Motor neuron (in vitro differentiated cells): Measurements from ENCODE around the gene PDE3A. TPM values are rescaled to one million over a fixed set of nuclear protein-coding genes. Genes with fewer than 3 reads are reported as not detected.
"Not testable (repeated sequence)": the region's sequence is repeated elsewhere in the genome, so short reads cannot be mapped to it uniquely, and the experiment has no call there.

Source experiments
- ATAC-seq, 8 experiments: fragments of 200-7000 bp; cut with Tn5 transposase; replicated peaks in 6 of 8; 2 replicates each; pipeline ENCODE4 v1.8.0; 2021; ENCODE audit warnings: mild to moderate bottlenecking in 8 of 8, moderate library complexity in 8 of 8
- H3K27ac ChIP-seq, 2 donors: fragments of 250-450 bp; sonication (Bioruptor Pico); 2 replicates each; pipeline ENCODE4 v1.9.0; 2021; ENCODE audit warnings: antibody characterized with exemption in 2 of 2, mild to moderate bottlenecking in 2 of 2, moderate library complexity in 1 of 2
- H3K4me1 ChIP-seq, 2 donors: fragments of 250-450 bp; sonication (Bioruptor Pico); replicated peaks in 1 of 2; 2 replicates each; pipeline ENCODE4 v1.6.1; 2021; ENCODE audit warnings: antibody characterized with exemption in 2 of 2, mild to moderate bottlenecking in 2 of 2, moderate library complexity in 1 of 2
- H3K4me3 ChIP-seq, 5 donors: fragments of 250-450 bp; sonication (Bioruptor Pico); 2 replicates each; pipeline ENCODE4 v1.9.0; 2021; ENCODE audit warnings: antibody characterized with exemption in 5 of 5, mild to moderate bottlenecking in 5 of 5, moderate library complexity in 4 of 5
- WGBS, 10 experiments: fragments of 450-650 bp; shearing (Covaris generic); methylation state at CpG; one replicate each; pipeline ENCODE4 v1.0.0; 2022; 5-methylcytosine and 5-hydroxymethylcytosine counted together
- in situ Hi-C, 9 experiments: fragments of 400-800 bp; cut with MboI; loops; one replicate each; pipeline ENCODE4 v1.15.0; 2021; ENCODE audit warnings: low sequenced_read_pairs in 9 of 9, low pct_unique_long_range_greater_than_20kb in 2 of 9; ENCODE audit not compliant: unreplicated experiment in 9 of 9
- total RNA-seq, 8 experiments: library from RNA; unstranded; fragments of 300-600 nt; gene quantifications; 2 replicates each; pipeline versions ENCODE4 v1.2.3 to v1.2.4, GENCODE V29; 2022

The PDE3A gene
- total RNA-seq, 8 experiments from 2014 or later, result 0.41 to 18.7 (median 5.6) TPM

- peaks cover 3 to 13% of the 10 kb centered on the region in 2 donors for H3K4me1 ChIP-seq
- no peak overlapping the region for H3K4me3 ChIP-seq
- no peak overlapping the region for H3K27ac ChIP-seq
- ATAC-seq, result no peak
- in situ Hi-C loops, result loop anchor here in 1 of 9 experiments (25.0 kb wide), 1 partner anchor 681 kb away; no protein-coding TSS in a partner anchor
- WGBS, 10 experiments, result 22 to 100% (median 92%) methylated on average over 1 to 3 of the region's 3 CpGs
These were observed 225.3 kb downstream of the PDE3A start for GRCh38 chr12:20593611-20594010.

- WGBS, 10 experiments, result 50 to 100% (median 90%) methylated on average over 1 of the region's 1 CpG; no CpG with 5 or more reads in 4 of the 10 experiments
- H3K4me3 ChIP-seq, result no peak overlapping the region
- H3K4me1 ChIP-seq, result peaks cover 3 to 13% of the 10 kb centered on the region in 2 donors
- in situ Hi-C loops, result loop anchor here in 1 of 9 experiments (25.0 kb wide), 1 partner anchor 684 kb away; no protein-coding TSS in a partner anchor
- no peak for ATAC-seq
- H3K27ac ChIP-seq, result no peak overlapping the region
These were observed 227.7 kb downstream of the PDE3A start for GRCh38 chr12:20596061-20596460.

GRCh38 chr12:20599757-20600156 is 231.4 kb downstream of the PDE3A start:
- Histone ChIP-seq H3K4me1 (no peaks in the 10 kb centered on the region), H3K27ac (no peak overlapping the region), H3K4me3 (no peak overlapping the region)
- in situ Hi-C loops, result loop anchor here in 4 of 9 experiments (25.0 kb wide), 2 partner anchors 687 to 837 kb away; no protein-coding TSS in a partner anchor
- no peak for ATAC-seq

GRCh38 chr12:20601668-20602280 is 233.4 kb downstream of the PDE3A start:
- no peak overlapping the region for H3K27ac ChIP-seq
- H3K4me1 ChIP-seq, result no peaks in the 10 kb centered on the region
- no peak overlapping the region for H3K4me3 ChIP-seq
- peak in 3 of 8 experiments; percentile 18 to 47 (median 29) for ATAC-seq
- WGBS, 10 experiments, result 0 to 86% (median 54%) methylated on average over 1 to 2 of the region's 2 CpGs; no CpG with 5 or more reads in 1 of the 10 experiments
- in situ Hi-C loops, result loop anchor here in 4 of 9 experiments (25.0 kb wide), 1 partner anchor 839 kb away; no protein-coding TSS in a partner anchor

- no peak overlapping the region for H3K27ac ChIP-seq
- ATAC-seq, result peak in 7 of 8 experiments; percentile 19 to 98 (median 56)
- 0 to 89% (median 48%) methylated on average over 1 to 4 of the region's 4 CpGs; no CpG with 5 or more reads in 2 of the 10 experiments for WGBS, 10 experiments
- in situ Hi-C loops, result loop anchor here in 4 of 9 experiments (25.0 kb wide), 1 partner anchor 841 kb away; no protein-coding TSS in a partner anchor
- H3K4me3 ChIP-seq, result no peak overlapping the region
- H3K4me1 ChIP-seq, result no peaks in the 10 kb centered on the region
These were observed 234.5 kb downstream of the PDE3A start for GRCh38 chr12:20602641-20603391.

- no peaks in the 10 kb centered on the region for H3K4me1 ChIP-seq
- in situ Hi-C loops, result loop anchor here in 4 of 9 experiments (25.0 kb wide), 1 partner anchor 842 kb away; no protein-coding TSS in a partner anchor
- H3K4me3 ChIP-seq, result no peak overlapping the region
- H3K27ac ChIP-seq, result no peak overlapping the region
- ATAC-seq, result no peak
- 32 to 100% (median 93%) methylated on average over 1 to 3 of the region's 3 CpGs for WGBS, 10 experiments
These were observed 236.2 kb downstream of the PDE3A start for GRCh38 chr12:20604408-20605067.

- ATAC-seq, H3K4me3 ChIP-seq, H3K27ac ChIP-seq, H3K4me1 ChIP-seq: not testable (repeated sequence)
- in situ Hi-C loops, result loop anchor here in 4 of 9 experiments (25.0 kb wide), 1 partner anchor 853 kb away; no protein-coding TSS in a partner anchor
- 75 to 100% (median 91%) methylated on average over 2 to 7 of the region's 8 CpGs; no CpG with 5 or more reads in 2 of the 10 experiments for whole genome bisulfite sequencing, 10 experiments
These were observed 246.7 kb downstream of the PDE3A start for GRCh38 chr12:20615020-20615419.

GRCh38 chr12:20616093-20616492 is 247.8 kb downstream of the PDE3A start:
- Histone ChIP-seq H3K27ac (no peak overlapping the region), H3K4me1 (no peaks in the 10 kb centered on the region), H3K4me3 (no peak overlapping the region)
- no peak for ATAC-seq
- WGBS, 10 experiments, result 55 to 100% (median 97%) methylated on average over 2 to 4 of the region's 6 CpGs; no CpG with 5 or more reads in 2 of the 10 experiments
- in situ Hi-C loops, result loop anchor here in 4 of 9 experiments (25.0 kb wide), 1 partner anchor 854 kb away; no protein-coding TSS in a partner anchor

GRCh38 chr12:20620261-20620660 is 251.9 kb downstream of the PDE3A start:
- WGBS, 10 experiments, result 67 to 100% (median 92%) methylated on average over 1 to 2 of the region's 2 CpGs; no CpG with 5 or more reads in 2 of the 10 experiments
- no peak for ATAC-seq
- H3K4me1 ChIP-seq, result no peaks in the 10 kb centered on the region
- H3K27ac ChIP-seq, result no peak overlapping the region
- no peak overlapping the region for H3K4me3 ChIP-seq
- in situ Hi-C loops, result loop anchor here in 4 of 9 experiments (25.0 kb wide), 1 partner anchor 858 kb away; no protein-coding TSS in a partner anchor

GRCh38 chr12:20624718-20625117 is 256.4 kb downstream of the PDE3A start:
- 0 to 88% (median 66%) methylated on average over 1 to 5 of the region's 5 CpGs; no CpG with 5 or more reads in 1 of the 10 experiments for WGBS, 10 experiments
- Histone ChIP-seq H3K4me1 (no peaks in the 10 kb centered on the region), H3K4me3 (no peak overlapping the region), H3K27ac (no peak overlapping the region)
- in situ Hi-C loops, result loop anchor here in 5 of 9 experiments (25.0 kb wide), 2 partner anchors 538 to 862 kb away; no protein-coding TSS in a partner anchor
- peak in 6 of 8 experiments; percentile 19 to 70 (median 41) for ATAC-seq

GRCh38 chr12:20625531-20625930 is 257.2 kb downstream of the PDE3A start:
- in situ Hi-C loops, result loop anchor here in 1 of 9 experiments (25.0 kb wide), 1 partner anchor 537 kb away; no protein-coding TSS in a partner anchor
- WGBS, 10 experiments, result 0 to 100% (median 87%) methylated on average over 2 of the region's 2 CpGs

GRCh38 chr12:20627001-20627588 is 258.8 kb downstream of the PDE3A start:
- in situ Hi-C loops, result loop anchor here in 1 of 9 experiments (25.0 kb wide), 1 partner anchor 535 kb away; no protein-coding TSS in a partner anchor
- no peak overlapping the region for H3K27ac ChIP-seq
- 29 to 100% (median 83%) methylated on average over 1 of the region's 1 CpG; no CpG with 5 or more reads in 1 of the 10 experiments for WGBS, 10 experiments
- H3K4me1 ChIP-seq, result no peaks in the 10 kb centered on the region
- ATAC-seq, result no peak
- no peak overlapping the region for H3K4me3 ChIP-seq

More at GRCh38 chr12:20625531-20625930, 257.2 kb downstream of the PDE3A start:
- H3K27ac ChIP-seq, result no peak overlapping the region
- ATAC-seq, result no peak
- H3K4me3 ChIP-seq, result no peak overlapping the region
- no peaks in the 10 kb centered on the region for H3K4me1 ChIP-seq
